NOMO-1 (cell line): ENCODE data around the gene FTCDNL1.

Experiments
- DNase-seq, 2 experiments: peaks; one replicate each; lab custom pipeline; 2025; ENCODE audit not compliant: unreplicated experiment in 2 of 2; lab: John Stamatoyannopoulos, UW

The FTCDNL1 gene

DNA sequence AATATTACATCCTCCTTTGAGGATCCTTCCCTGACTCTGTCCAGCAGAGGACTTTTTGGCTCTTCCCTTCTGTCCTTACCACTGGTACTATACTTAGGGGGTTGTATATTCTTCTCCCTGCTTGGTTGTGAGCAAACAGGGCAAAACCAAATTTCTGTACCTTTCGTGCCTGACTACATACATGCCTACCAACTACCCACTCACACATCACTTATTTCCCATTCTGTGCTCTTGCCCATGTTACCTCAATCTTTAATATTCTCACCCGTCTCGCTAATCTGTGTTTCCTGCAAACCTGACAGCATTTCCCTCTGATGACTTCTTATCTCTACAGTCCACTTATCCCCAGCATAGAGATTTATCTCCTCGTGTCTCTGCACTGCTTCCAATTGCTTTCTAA lies 58.6 kb downstream of the FTCDNL1 start:
- no peak for DNase-seq

DNA sequence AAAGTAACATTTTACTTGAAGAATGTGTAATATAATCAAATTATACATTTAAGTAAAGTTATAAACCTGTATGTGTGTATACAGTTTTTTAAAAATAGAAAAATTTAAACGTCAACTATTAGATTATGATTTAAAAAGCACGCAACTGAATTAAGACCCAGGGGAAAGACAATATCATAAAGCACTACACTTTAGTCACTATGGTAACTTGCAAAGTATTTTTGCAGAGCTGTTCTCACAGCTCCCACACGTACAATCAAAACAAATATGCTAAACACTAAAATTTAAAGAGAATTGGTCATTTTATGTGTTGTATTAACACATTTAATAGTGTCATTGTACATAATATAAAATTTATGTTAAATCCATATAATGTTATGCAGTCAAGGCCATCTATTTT lies 59.7 kb downstream of the FTCDNL1 start:
- DNase-seq: no peak

DNA sequence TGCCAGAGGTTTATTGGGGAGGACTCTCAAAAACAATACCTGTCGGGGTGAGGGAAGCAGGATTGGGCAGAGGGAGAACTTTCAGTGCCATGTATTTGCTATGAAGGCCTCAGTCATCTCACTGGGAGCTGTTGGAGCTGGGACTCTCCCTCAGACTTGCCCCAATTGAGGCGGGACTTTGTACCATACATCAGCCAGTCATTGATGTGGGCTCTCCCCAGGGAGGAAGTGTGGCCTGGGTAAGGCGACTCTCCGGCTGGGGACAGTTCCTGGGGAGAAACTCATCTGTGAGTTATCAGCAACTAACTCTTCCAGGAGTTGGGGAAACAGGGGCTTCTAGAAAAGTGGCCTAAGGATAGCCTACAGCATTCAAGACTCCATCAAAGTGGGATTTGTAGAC lies 66.5 kb downstream of the FTCDNL1 start:
- DNase-seq: no peak

DNA sequence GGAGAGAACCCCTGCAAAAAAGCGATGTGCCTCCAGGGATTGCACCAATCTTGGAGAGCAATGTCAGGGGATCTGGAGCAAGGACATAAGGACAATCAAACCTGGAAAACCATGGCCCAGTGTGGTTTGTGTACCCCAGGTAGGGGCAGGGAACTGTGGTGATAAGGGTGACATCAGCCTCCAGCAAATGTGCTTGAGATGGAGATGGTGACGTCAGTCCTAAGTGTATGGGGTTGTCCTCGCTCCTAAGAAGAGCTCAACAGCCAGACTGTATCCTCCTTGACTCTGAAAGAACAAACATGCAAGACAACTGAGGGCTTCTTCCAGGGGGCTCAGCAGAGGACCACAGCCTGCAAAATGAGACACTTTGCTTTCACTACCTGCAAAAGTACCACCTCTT lies 71.4 kb downstream of the FTCDNL1 start:
- DNase-seq: no peak

DNA sequence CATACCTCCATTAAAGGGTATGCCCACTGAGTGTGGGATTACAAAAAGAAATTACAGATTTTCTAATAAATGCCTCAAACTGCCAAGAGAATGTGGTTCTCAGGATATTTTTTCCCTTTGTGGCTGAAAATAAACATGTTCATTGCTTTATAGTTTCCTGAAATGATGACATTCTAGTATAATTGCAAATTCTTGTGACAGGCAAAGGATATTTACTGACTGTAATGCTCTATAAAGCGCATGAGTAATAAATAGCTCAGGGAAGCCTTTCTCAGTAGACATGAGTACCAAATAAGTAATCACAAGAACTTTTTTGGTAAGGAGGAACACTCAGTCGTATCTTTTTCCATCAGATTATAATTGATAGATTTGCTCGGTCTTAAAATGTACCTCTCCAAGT lies 72.3 kb downstream of the FTCDNL1 start:
- DNase-seq: peak in 1 of 2 experiments; percentile 58

DNA sequence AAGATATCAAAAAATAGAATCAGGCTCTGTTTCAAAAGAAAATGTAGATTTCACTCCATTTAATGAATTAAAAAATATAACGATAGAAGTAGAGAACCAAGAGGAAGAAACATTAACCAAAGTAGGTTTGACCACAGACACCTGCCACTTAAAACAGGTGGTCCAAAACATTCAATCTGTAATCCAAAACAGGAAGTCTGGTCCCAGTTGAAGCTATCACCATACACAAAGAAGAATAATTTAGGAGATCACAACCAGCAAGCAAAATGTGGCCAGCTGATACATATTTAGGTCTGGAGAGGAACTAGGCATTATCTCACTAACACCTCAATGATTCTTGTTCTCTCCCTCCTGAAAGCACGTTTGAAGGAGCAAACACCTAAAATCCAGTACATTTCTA lies 73.1 kb downstream of the FTCDNL1 start:
- DNase-seq: no peak

DNA sequence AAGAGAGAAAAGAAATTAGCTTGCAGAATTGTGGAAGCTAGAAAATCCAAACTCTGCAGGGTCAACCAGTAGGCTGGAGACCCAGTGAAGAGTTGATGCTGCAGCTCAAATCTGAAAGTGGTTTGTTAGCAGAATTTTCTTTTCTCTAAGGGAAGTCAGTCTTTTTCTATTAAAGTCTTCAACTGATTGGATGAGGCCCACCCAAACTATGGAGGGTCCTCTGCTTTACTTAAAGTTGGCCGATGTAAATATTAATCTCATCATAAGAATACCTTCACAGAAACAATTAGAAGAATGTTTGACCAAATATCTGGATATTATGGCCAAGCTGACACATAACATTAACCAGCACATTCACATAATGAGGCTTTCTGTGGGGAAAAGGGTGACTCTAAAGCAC lies 73.7 kb downstream of the FTCDNL1 start:
- no peak for DNase-seq

DNA sequence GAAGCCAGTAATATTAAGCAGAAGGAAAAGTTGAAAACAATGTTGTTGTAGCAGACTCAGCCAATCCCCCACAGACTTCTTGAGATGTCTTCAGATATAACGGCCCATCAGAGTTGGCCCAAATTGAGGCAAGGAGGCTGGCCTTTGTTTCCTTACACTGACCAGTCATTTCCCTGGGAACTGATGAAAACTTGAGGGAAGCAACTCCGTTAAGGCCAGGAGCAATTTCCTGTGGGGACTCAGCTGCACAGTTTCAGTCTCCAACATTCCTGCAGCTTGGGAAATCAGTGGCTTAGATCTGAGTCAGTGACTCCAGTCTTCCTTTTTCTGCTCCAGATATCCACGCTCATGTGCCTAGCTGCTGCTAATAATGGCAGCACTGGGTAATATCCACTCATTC lies 75.7 kb downstream of the FTCDNL1 start:
- no peak for DNase-seq

DNA sequence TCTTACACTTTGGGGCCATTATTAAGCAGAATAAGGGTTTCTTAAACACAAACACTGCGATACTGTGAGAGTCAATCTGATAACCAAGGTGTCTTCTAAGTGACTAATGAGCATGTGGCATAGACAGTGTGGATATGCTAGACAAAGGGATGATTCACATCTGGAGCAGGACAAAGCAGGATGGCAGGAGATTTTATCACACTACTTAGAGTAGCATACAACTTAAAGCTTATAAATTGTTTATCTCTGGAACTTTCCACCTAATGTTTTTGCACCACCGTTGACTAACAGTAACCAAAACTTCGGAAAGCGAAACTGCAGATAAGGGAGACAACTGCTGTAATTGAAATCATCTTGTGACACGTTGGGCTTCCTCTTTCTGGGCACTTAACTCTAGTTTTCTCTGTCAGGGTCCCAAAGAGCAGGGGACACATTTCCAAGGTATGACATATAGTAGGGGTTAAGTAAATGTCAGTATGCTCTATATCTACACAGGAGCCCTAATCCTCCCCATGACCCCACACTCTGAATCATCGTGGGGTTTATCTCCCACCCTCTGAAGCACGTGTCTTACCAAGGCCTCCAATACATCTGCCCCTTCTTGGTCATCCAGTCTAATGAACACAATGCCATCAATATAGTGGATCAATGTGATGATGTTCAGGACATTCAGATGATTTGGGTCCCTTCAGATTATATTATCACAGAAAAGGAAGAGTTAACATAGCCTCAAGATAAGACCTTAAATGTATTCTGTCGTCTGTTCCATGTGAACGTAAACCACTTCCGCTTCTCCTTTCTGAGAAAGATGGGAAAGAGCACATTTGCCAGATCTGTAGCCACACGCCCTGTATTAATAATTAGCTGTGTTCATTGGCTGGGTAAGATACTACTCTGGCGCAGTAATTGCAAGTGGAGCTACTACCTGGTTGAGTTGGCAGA lies 78.7 kb downstream of the FTCDNL1 start:
- DNase-seq: peak; percentile 76 to 87

DNA sequence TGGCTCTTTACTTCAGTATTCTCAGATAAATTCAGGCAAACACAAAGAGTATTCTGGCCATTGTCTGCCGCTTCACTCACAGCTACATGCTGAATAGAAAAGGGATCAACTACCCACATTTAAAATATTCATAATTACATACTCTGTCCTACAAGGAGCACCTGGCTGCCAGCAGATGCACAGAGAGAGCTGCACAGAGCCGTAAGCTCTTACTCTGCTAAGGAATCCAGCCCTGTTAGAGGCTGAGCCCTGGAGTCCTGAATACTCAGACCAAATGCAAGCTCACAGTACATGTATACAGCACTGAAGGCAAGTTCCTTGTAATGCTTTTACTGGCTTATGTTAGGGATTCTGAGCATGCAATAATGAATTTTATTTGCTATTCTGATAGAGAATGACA lies 80.3 kb downstream of the FTCDNL1 start:
- DNase-seq: no peak

DNA sequence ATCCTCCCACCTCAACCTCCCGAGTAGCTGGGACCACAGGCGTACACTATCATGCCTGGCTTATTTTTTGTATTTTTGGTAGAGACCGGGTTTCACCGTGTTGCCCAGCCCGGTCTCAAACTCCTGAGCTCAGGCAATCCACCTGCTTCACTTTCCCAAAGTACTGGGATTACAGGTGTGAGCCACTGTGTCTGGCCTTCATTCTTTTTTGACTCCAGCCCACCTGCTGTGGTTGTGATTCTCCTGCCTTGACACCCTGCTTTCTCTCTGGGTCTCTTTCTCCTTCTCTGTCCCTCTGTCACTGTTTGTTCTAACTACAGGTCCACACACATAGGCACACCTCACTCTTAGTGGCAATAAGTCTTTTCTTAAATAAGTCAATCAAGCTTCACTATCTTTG lies 85.3 kb downstream of the FTCDNL1 start:
- no peak for DNase-seq

DNA sequence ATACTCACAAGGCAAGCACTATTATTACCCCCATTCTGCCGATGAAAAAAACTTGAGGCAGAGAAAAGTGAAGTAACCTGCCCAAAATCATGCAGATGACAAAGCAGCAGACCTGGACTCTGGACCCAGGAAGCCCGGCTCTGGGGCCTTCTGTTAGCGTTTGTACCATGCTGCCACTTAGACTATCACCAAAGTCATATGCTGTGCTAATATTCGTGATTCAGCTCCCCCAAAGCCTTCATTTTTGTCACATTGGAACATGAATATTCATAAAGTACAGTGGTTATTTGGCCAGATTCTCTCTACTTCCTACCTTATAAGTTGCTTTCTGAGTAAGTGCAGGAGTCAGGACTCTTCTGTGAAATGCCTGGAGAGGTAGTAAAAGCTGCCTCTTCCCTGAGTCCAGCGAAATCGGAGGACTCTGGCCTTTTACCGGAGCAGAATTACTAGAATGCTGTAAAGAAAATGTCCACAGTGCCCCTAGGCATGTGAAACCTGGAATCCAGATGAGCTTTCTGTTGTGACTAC lies 86.7 kb downstream of the FTCDNL1 start:
- DNase-seq: peak in 1 of 2 experiments; percentile 20

DNA sequence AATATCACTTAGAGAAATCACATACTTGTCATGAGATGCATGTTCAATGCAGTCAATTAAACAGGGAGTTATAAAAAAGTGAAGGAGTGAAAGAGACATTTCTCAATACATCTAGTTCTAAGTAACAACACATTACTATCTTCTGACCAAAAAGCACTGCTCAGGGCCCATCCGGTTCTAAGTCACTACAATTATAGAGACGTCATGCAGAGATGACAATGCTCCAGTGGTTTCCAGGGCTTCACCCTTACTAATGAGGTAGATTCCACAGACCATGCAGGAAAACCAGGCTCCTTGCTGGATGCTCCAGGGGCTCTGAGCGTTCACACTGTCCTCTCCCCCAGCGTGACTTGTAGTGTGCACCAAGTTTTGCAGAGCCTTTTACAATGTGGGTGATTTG lies 88.0 kb downstream of the FTCDNL1 start:
- DNase-seq: no peak

DNA sequence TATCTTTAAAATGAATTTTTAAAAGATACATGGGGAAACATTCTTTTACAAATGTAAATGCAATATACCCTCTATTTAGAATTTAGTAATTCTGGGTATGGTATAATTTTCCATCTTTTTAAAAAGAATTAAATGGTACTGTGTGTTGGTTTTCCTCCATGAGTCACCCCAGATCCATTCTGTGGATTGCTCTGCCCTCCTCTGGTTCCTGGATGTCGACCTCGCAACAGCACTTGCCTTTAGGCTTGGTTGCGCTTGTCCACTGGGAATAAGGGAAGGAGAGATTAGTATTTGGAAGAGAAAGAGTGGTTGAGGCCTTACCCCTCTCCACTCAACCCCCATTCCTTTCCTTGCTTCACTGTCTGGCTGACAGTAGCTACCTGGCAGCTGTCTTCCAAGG lies 90.4 kb downstream of the FTCDNL1 start:
- DNase-seq: no peak

DNA sequence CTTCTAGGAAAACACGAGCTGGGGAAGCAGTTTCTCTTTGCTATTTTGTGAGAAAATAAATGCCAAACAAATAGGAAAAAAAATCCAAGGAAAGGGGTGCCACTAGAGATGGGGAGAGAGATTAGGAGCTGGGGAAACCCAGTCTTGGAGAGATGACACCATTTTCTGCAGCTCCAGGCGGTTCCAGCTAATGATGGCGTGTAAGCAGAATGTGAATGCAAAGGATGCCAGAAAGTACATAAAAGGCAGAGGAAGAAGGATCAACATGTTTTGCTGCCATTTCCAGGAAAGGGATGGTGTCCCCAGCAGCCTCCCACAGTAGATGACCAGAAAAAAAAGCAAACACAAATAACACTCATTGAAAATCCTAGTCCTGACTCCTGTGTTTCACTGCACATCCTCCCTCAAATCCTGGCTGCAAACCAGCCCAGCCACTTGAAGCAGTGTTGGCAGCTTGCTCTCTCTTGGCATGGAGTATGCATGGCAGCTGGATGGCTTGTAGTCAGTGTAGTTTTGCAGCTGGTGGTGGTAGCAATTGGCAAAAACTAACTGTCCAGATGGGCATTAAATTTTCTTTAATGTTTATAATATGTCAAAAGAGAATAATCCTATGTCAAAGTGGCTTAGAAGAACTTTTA lies 93.6 kb downstream of the FTCDNL1 start:
- DNase-seq: no peak

DNA sequence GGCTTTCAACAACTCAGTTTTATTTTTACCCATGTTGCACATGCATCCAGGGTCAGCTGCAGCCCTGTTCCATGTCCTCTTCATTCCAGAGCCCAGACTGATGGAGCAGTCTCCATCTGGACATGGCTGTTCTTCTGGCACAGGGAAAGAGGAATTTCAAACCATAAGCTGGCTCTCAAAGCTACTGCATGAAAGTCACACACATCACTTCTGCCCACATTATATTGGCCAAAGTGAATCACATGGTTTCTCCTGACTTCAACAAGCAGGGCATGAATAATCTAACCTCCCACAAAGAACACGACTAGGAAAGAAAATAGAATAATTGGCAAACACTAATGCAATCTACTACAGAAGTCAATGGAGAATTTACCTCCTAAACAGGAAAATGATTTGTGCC lies 94.2 kb downstream of the FTCDNL1 start:
- DNase-seq: no peak

DNA sequence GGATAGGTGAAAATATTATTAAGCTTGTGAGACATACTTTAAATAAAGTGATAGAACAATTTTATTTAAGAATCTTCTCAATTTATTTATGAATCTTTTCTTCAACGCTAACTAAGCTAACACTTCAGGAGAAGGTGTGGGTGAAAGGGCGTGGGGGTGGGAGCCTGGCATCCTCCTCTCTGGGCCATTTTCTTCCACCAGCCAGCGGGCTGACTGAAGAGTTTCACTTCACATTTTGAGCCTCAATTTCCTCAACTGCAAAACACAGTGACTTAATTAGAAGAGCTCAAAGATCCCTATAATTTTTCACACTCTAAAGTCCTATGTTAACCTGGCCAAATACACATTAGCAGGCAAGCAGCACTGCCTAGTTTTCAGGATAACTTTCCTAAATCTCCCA lies 94.8 kb downstream of the FTCDNL1 start:
- peak in 1 of 2 experiments; percentile 22 for DNase-seq

DNA sequence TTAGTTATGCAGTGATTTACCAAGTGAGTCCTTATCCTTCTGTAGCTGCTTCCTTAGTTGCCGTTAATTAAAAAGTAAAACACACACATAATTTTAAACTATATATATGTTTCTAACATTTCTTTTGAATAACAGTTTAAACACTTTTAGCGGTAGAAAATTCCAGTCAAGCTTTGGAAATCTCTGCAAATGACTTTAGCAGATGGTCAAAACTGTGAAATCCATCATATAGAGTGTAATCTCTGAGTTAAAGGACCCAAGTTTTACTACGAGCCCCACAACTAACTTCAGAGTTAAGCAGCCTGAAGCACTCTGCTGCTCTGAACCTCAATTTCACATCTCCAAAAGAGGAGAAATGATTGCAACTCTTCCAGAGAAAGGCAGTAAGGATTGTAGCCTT lies 96.2 kb downstream of the FTCDNL1 start:
- DNase-seq: no peak

DNA sequence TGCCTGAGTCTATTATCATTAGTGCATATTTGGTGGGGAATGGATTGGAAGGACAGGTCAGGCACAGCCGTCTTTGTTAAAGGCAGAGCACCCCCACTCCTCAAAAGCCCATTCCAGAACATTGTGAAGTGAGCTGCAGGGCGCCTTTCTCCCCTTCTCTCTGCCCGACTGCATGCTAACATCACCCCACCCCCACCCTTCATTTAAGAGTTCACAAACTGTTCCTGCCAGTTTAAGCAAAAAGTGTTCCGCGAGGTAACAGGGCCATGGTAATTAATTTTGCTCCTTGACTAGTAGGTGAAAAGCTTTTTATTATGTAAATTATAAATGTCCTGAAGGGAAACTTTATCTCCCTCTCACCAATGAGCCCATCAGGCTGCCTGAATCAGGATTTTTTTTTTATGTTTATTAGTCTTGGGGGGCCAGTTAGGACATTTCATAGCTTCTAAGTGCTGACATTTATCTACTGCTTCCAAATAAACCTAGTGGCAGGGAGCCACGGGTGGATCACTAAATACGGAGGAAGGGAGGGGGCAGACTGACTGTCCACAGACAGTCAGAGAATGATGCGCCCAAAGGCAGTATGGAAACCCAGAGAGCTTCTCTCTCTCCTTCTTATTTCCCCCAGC lies 99.4 kb downstream of the FTCDNL1 start:
- DNase-seq: no peak

DNA sequence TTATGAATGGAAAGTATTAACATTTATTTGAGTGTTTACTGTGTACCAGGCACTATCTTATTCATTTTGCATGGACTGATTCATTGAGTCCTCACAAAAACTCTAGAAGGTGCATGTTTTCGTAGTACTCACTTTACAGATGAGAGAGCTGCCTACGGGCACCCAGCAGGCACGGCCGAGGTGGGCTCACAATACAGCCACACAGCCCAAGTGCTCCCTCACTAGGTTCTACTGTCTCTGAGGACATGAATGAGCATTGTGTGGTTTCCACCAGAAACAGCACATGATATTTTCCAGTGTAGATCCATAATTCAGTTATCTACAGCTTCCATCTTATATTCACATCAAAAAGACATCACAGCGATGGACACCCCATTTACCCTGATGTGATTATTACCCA lies 101.4 kb downstream of the FTCDNL1 start:
- no peak for DNase-seq

DNA sequence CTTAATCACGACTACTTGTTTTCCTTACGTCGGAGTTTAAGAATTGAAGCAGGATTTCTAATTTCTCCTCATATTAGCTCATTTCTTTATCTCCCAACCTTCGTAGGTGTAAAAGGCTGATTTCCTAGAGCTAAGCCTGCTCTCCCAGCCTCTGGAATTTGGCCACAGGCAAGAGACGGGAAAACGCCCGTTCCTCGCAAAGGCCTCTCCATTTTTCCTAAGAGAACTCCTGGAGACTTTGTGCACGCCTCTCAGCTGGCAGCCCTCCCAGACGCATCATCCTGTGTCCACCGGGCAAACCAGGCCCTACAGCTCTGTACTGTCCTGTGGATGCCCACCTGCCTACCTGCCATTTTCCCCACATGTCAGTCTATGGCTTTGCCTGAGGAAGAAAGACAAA lies 106.3 kb downstream of the FTCDNL1 start:
- no peak for DNase-seq

DNA sequence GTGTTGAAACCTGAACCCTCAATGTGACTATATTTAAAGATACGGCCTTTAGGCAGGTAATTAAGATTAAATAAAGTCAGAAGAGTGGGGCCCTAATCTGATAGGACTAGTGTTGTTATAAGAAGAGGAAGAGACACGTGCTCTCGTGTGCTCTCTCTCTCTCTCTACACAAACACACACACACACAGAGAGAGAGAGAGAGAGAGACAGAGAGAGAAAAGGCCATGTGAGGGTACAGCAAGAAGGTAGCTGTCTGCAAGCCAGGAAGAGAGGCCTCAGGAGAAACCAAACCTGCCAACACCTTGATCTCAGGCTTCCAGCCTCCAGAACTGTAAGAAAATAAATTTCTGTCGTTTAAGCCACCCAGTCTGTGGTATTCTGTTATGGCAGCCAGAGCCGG lies 106.7 kb downstream of the FTCDNL1 start:
- DNase-seq: no peak
